Esophagus (tissue), 2 donors: ENCODE results near the gene PRKAA1. TPM values are rescaled to one million over a fixed set of nuclear protein-coding genes. Genes with fewer than 3 reads are reported as not detected.
"Not testable (repeated sequence)": the region's sequence is repeated elsewhere in the genome, so short reads cannot be mapped to it uniquely, and the experiment has no call there.

Source experiments
- H3K27ac ChIP-seq, 2 donors: one replicate each; pipeline ENCODE4 v1.5.1; 2013; ENCODE audit warnings: low read depth in 2 of 2, mild to moderate bottlenecking in 2 of 2, inconsistent platforms in 1 of 2, low read length in 1 of 2, moderate library complexity in 1 of 2
- H3K27me3 ChIP-seq, 2 donors: one replicate each; pipeline ENCODE4 v1.6.1; 2013; ENCODE audit warnings: low read length in 2 of 2, control low read depth in 1 of 2, mild to moderate bottlenecking in 1 of 2; ENCODE audit not compliant: insufficient read depth in 2 of 2, control insufficient read depth in 1 of 2
- H3K36me3 ChIP-seq, 2 donors: one replicate each; pipeline ENCODE4 v1.6.1; 2013; ENCODE audit warnings: low read length in 1 of 2; ENCODE audit not compliant: control insufficient read depth in 2 of 2, insufficient read depth in 2 of 2
- H3K4me1 ChIP-seq, 2 donors: one replicate each; pipeline ENCODE4 v1.6.1; 2013; ENCODE audit warnings: low read length in 1 of 2; ENCODE audit not compliant: control insufficient read depth in 2 of 2, insufficient read depth in 2 of 2
- H3K4me3 ChIP-seq, 2 donors: one replicate each; pipeline ENCODE4 v1.5.1; 2013; ENCODE audit warnings: low read length in 2 of 2, mild to moderate bottlenecking in 2 of 2, low read depth in 1 of 2, moderate library complexity in 1 of 2
- H3K9me3 ChIP-seq, 2 donors: one replicate each; pipeline ENCODE4 v1.6.1; 2013; ENCODE audit warnings: mild to moderate bottlenecking in 2 of 2, low read depth in 1 of 2, low read length in 1 of 2, moderate library complexity in 1 of 2; ENCODE audit not compliant: control insufficient read depth in 2 of 2, insufficient read depth in 1 of 2
- WGBS, 2 donors: extraction: QIAGEN DNeasy Blood & Tissue Kit; methylation state at CpG; one replicate each; pipeline ENCODE4 v1.1.7; 2013; 5-methylcytosine and 5-hydroxymethylcytosine counted together
- polyA plus RNA-seq, 2 donors: library from polyadenylated mRNA; stranded (reverse); fragments of 200-250 nt; gene quantifications; one replicate each; pipeline ENCODE4 v1.2.3, GENCODE V29; 2013
- donor health status: healthy with polysubstance abuse.
- donor health status: Bipolar disorder and iron deficiency.

Gene PRKAA1
- polyA plus RNA-seq, 2 donors: 13.6 to 15.7 TPM

DNA sequence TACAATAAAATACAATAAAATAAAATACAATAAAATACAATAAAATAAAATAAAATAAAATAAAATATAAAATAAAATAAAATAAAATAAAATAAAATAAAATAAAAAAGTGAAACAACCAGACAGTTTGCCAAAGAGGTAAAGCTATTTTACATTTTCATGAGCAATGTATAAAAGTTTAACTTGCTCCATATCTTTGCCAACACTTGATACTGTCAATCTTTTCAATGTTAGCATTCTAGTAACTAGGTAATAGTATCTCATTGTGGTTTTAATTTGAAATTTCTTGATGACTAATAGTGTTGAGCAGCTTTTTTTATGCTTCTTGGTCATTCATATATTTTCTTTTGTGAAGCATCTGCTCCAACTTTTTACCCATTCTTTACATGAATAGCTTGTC is 59.7 kb downstream of the PRKAA1 start:
- Histone ChIP-seq H3K27ac (no peak overlapping the region), H3K36me3 (peaks cover 0 to 2% of the 10 kb centered on the region in 2 donors), H3K4me1 (no peaks in the 10 kb centered on the region), H3K4me3 (no peak overlapping the region), H3K27me3 (no peaks in the 10 kb centered on the region), H3K9me3 (no peaks in the 10 kb centered on the region)

DNA sequence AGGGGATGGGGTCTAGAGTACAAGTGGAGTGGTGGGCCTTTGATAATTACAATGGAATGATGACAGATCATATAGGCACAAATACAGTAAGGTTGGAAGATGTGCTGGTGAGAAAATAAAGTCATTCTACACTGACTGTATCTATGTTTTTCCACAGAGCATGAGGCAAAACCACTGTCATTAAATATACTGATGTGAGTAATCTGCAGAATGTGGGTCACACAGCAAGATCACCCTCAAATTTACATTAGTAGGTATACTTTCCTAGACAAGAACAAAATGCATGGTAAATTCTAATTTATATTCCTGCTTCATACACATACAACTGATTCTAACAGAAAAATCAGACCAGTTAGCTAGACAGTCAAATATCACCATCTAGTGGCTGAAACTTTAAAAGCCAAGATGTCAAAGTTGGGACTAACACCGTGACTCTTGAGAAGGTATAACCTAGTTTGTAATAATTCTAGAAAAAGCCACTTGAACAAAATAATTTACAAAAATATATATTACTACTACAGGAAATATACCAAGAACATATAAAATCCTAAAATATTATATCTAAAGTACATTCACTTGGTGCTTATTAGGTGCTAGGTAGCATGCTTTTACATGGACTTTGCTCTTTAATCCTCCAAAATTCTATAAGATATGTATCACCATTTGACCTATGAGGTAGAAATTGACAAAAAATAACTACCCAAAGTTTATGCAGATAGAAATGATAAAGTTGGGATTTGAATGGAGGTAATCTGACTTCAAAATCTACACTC is 61.9 kb downstream of the PRKAA1 start:
- 5 to 7% methylated on average over 1 of the region's 1 CpG for WGBS, 2 donors
- no peak overlapping the region for H3K4me3 ChIP-seq
- H3K36me3 ChIP-seq: no peaks in the 10 kb centered on the region
- no peaks in the 10 kb centered on the region for H3K27me3 ChIP-seq
- no peaks in the 10 kb centered on the region for H3K9me3 ChIP-seq
- no peak overlapping the region for H3K27ac ChIP-seq
- H3K4me1 ChIP-seq: no peaks in the 10 kb centered on the region

DNA sequence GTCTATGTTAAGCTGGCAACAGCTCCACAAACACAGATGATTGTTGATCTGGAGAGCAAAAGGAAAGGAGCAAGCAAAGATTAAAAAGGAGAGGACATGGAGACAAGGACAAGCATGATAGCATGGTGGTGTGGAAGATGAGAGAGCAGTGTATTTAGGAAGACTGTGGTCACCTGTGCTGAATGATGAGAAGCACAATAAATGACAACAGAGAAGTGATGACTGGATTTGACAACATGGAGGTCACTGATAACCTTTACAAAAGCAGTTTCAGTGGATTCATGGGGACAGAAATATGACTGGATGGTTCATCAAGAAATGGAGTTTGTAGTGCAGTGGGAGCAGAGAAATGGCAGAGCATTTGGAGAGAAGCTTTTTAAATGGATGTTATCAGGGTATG is 62.6 kb downstream of the PRKAA1 start:
- Histone ChIP-seq H3K9me3 (no peaks in the 10 kb centered on the region), H3K4me3 (no peak overlapping the region), H3K4me1 (no peaks in the 10 kb centered on the region), H3K27me3 (no peaks in the 10 kb centered on the region), H3K27ac (no peak overlapping the region), H3K36me3 (no peaks in the 10 kb centered on the region)

DNA sequence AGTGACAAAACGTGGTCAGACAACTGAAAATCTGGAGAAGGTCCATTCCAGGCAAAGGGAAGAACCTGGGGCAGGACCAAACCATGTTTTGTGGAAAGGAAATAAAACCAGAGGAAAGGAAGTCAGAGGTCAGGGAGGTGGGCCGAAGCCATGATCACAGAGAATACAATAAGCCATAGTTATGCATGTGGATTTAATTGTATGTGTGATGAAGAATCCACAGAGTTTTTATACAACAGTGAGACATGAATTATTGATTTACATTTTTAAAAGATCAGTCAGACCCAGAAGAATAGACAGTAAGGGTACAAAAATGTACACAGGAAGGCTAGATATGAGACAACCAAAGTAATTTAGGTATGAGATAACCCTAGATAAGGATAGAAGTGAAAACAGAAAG is 63.2 kb downstream of the PRKAA1 start:
- Histone ChIP-seq H3K36me3 (no peaks in the 10 kb centered on the region), H3K4me3 (no peak overlapping the region), H3K4me1 (no peaks in the 10 kb centered on the region), H3K9me3 (no peaks in the 10 kb centered on the region), H3K27ac (no peak overlapping the region), H3K27me3 (no peaks in the 10 kb centered on the region)
- WGBS, 2 donors: 70 to 80% methylated on average over 2 of the region's 2 CpGs

DNA sequence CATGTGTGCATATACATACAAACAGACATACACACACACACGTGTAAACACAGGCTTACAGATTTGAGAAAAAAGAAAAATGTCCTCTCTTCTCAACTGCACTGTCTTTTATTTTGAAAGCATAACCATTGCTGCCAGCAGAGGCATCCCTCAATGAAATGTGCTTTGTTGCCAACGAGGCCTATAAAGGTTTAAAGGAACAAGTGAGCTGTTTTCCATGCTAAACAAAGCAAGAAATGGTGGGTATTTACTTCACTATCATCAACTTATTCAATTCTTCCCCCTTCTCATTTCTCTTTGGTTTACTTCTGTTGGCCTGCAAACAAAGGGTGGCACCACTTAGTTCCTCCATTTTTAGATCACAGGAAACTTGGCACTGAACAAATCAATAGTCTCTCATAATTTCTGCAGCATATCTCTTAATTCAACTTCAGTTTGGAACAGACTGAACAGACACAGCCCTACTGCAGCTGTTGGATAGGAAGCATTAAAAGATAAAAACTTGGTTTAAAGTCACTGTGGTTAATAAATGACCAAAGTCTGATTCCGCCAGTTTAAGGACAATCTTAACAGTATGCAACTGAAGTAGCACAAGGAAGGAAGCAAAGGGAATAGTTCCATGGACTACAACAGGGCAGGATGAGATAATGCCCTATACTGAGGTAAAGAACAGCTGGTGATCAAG is 64.2 kb downstream of the PRKAA1 start:
- no peak overlapping the region for H3K27ac ChIP-seq
- no peaks in the 10 kb centered on the region for H3K27me3 ChIP-seq
- no peaks in the 10 kb centered on the region for H3K36me3 ChIP-seq
- H3K4me1 ChIP-seq: no peaks in the 10 kb centered on the region
- WGBS, 2 donors: 46 to 57% methylated on average over 3 of the region's 3 CpGs
- H3K4me3 ChIP-seq: no peak overlapping the region
- H3K9me3 ChIP-seq: no peaks in the 10 kb centered on the region

DNA sequence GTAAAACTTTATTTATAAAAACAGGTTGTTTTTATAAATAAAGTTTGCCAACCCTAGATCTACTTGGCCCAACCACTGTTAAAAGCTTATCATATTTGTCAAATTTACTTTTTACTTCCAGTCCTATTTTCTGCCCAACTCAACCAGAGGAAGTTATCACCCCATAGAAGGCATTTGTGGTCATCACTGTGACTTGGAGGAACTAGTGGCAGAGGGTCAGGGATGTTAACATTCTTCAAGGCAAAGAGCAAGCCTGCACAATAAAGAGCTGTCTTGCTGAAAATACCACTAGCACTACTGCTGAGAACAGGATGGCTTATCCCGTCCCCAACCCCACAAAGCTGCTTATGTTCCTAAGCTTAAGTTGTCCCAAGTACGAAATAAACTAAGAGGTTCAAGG is 64.7 kb downstream of the PRKAA1 start:
- no peaks in the 10 kb centered on the region for H3K36me3 ChIP-seq
- H3K27ac ChIP-seq: no peak overlapping the region
- no peaks in the 10 kb centered on the region for H3K9me3 ChIP-seq
- WGBS, 2 donors: 82 to 88% methylated on average over 2 of the region's 2 CpGs
- H3K4me3 ChIP-seq: no peak overlapping the region
- no peaks in the 10 kb centered on the region for H3K4me1 ChIP-seq
- H3K27me3 ChIP-seq: no peaks in the 10 kb centered on the region

DNA sequence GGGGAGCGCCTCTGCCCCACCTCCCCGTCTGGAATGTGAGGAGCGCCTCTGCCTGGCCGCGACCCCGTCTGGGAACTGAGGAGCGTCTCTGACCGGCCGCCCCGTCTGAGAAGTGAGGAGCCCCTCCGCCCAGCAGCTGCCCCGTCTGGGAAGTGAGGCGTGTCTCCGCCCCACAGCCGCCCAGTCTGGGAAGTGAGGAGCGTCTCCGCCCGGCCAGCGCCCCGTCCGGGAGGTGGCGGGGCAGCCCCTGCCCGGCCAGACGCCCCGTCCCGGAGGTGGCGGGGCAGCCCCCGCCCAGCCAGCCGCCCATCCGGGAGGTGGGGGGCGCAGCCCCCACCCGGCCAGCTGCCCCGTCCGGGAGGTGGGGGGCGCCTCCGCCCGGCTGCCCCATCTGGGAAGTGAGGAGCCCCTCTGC is 75.7 kb downstream of the PRKAA1 start:
- H3K4me1 ChIP-seq, H3K27me3 ChIP-seq, H3K9me3 ChIP-seq, H3K27ac ChIP-seq, H3K36me3 ChIP-seq, H3K4me3 ChIP-seq: not testable (repeated sequence)
- 93 to 96% methylated on average over 33 to 37 of the region's 37 CpGs for WGBS, 2 donors

DNA sequence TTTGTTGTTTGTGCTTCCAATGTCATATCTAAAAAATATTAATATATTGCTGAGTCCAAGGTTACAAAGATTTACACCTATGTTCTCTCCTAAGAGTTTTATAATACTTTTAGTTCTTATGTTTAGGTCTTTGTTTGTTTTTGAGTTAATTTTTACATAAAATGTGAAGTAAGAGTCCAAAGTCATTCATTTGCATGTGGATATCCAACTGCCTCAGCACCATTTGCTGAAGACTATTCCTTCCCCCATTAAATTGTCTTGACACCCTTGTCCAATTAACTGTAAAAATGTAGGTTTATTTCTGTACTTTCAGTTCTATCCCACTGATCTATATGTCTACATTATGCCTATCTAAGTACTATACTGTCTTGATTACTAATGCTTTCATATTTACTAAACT is 78.1 kb downstream of the PRKAA1 start:
- Histone ChIP-seq H3K27ac (no peak overlapping the region), H3K36me3 (peaks cover 0 to 3% of the 10 kb centered on the region in 2 donors), H3K27me3 (no peaks in the 10 kb centered on the region)

DNA sequence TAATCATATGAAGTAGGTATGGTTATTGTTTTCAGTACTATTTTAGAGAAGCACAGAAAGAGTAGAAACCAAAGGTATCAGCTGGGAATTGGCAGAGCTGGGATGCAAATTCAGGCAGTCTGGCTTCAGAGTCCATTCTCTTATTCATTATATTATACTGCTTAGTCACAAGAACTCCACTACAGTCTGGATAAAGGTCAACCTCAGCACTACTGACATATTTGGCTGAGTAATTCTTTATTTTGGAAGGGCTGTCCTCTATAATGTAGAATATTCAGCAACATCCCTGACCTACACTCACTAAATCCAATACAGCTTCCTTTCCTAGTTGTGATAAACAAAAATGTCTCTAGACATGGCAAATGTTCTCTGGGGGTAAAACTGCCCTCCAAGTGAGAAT is 80.9 kb downstream of the PRKAA1 start:
- Histone ChIP-seq H3K9me3 (peaks cover 0 to 2% of the 10 kb centered on the region in 2 donors), H3K4me1 (no peaks in the 10 kb centered on the region), H3K36me3 (peaks cover 0 to 3% of the 10 kb centered on the region in 2 donors), H3K27ac (no peak overlapping the region), H3K4me3 (no peak overlapping the region), H3K27me3 (no peaks in the 10 kb centered on the region)

More for the DNA sequence above, 78.1 kb downstream of the PRKAA1 start:
- peaks cover 0 to 2% of the 10 kb centered on the region in 2 donors for H3K9me3 ChIP-seq
- H3K4me1 ChIP-seq: no peaks in the 10 kb centered on the region
- H3K4me3 ChIP-seq: no peak overlapping the region

DNA sequence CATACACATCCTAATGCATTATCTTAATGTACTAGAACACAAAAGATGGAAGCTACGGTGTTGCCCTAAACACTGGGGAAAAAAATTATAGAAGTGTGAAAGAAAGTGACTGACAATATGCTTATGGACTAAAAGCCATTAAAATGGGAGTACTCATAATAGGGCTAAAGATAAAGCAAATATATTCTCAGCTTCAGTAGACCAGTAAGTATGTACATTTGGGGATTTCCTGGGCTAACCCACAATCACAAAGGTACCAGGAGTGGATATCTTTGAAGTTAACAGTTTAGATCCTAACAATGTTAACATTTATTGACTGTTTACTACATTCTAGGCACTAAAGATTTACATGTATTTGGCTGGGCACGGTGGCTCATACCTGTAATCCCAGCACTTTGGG is 81.6 kb downstream of the PRKAA1 start:
- H3K4me3 ChIP-seq: no peak overlapping the region
- no peak overlapping the region for H3K27ac ChIP-seq
- no peaks in the 10 kb centered on the region for H3K27me3 ChIP-seq
- no peaks in the 10 kb centered on the region for H3K9me3 ChIP-seq
- H3K4me1 ChIP-seq: no peaks in the 10 kb centered on the region
- 92 to 94% methylated on average over 2 of the region's 2 CpGs for WGBS, 2 donors
- H3K36me3 ChIP-seq: peaks cover 0 to 3% of the 10 kb centered on the region in 2 donors
